K562 (cell line): ENCODE measurements around the gene TRMT1. TPM values are rescaled to one million over a fixed set of nuclear protein-coding genes. Genes with fewer than 3 reads are reported as not detected.

ENCODE experiments used
- ARNT ChIP-seq, 2 experiments: fragments of 450-650 bp; IDR thresholded peaks; 2 replicates each; pipeline ENCODE4 v1.6.1; 2016; ENCODE audit warnings: mild to moderate bottlenecking in 1 of 2
- CLOCK ChIP-seq: fragments of 250-450 bp; sonication (Bioruptor Pico); IDR thresholded peaks from 2 replicates; pipeline ENCODE4 v1.4.0; 2020; ENCODE audit warnings: mild to moderate bottlenecking, moderate library complexity, borderline replicate concordance
- DNMT1 ChIP-seq: fragments of 450-650 bp; IDR thresholded peaks from 2 replicates; pipeline ENCODE4 v1.6.1; 2016; ENCODE audit warnings: antibody characterized with exemption, mild to moderate bottlenecking
- E2F3 ChIP-seq: fragments of 250-450 bp; sonication (Bioruptor Pico); IDR thresholded peaks from 2 replicates; pipeline ENCODE4 v1.4.0; 2020; ENCODE audit warnings: mild to moderate bottlenecking
- FOXJ2 ChIP-seq: fragments of 200-800 bp; sonication (Bioruptor generic); IDR thresholded peaks from 2 replicates; pipeline ENCODE4 v1.6.1; 2016; ENCODE audit warnings: missing genetic modification characterization, missing compliant biosample characterization
- HCFC1 ChIP-seq: IDR thresholded peaks from 2 replicates; pipeline ENCODE4 v1.6.1; 2012; ENCODE audit warnings: low read depth, low read length, improper control_type of control experiment
- KLF1 ChIP-seq: fragments of 450-650 bp; IDR thresholded peaks from 2 replicates; pipeline ENCODE4 v1.6.1; 2016; ENCODE audit warnings: missing genetic modification characterization, missing compliant biosample characterization
- MYC ChIP-seq, 2 experiments: fragments of 250-450 bp in 1 of 2; sonication (Bioruptor Pico) in 1 of 2; IDR thresholded peaks; 2 replicates each; pipeline versions ENCODE4 v1.5.1 to v1.6.1; 2012 to 2021; ENCODE audit warnings: low read depth in 2 of 2, borderline replicate concordance in 1 of 2, improper control_type of control experiment in 1 of 2, low read length in 1 of 2, mild to moderate bottlenecking in 1 of 2, moderate library complexity in 1 of 2
- POLR2AphosphoS5 ChIP-seq: IDR thresholded peaks from 2 replicates; pipeline ENCODE4 v1.6.1; 2011; ENCODE audit warnings: mild to moderate bottlenecking, low read depth, low read length, moderate library complexity; ENCODE audit not compliant: control insufficient read depth, insufficient read depth
- PRPF4 ChIP-seq: fragments of 200-400 bp; formaldehyde crosslinking; IDR thresholded peaks from one replicate; pipeline ENCODE4 v1.6.1; 2017; ENCODE audit warnings: low read length, low read depth, mild to moderate bottlenecking; ENCODE audit not compliant: insufficient read depth, poor library complexity, severe bottlenecking
- PTRF ChIP-seq: fragments of 450-650 bp; IDR thresholded peaks from 2 replicates; pipeline ENCODE4 v1.6.1; 2016; ENCODE audit warnings: mild to moderate bottlenecking, missing genetic modification characterization, missing compliant biosample characterization
- ZNF318 ChIP-seq, 2 experiments: fragments of 450-650 bp; IDR thresholded peaks; 2 replicates each; pipeline ENCODE4 v1.6.1; 2016; ENCODE audit warnings: mild to moderate bottlenecking in 2 of 2, borderline replicate concordance in 1 of 2, low read depth in 1 of 2, moderate library complexity in 1 of 2
- ZNF699 ChIP-seq: fragments of 250-450 bp; sonication (Bioruptor Pico); IDR thresholded peaks from 2 replicates; pipeline ENCODE4 v1.8.0; 2021; ENCODE audit warnings: mild to moderate bottlenecking, moderate library complexity; ENCODE audit not compliant: insufficient replicate concordance
- ZNF717 ChIP-seq: fragments of 250-450 bp; sonication (Bioruptor Pico); IDR thresholded peaks from 2 replicates; pipeline ENCODE4 v1.5.0; 2021
- ZNF77 ChIP-seq: fragments of 250-450 bp; sonication (Bioruptor Pico); IDR thresholded peaks from 2 replicates; pipeline ENCODE4 v1.5.0; 2020
- polyA plus RNA-seq, 8 experiments: library from polyadenylated mRNA; depleted of rRNA in 4 of 8; stranded (reverse) in 5 of 8; unstranded in 3 of 8; fragments of >200 nt; fragmentation: Nextera tagmentation in 2 of 8; fragmentation: Illumina TruSeq in 1 of 8; extraction: Ambion mirVana in 2 of 8; extraction: Trizol in 1 of 8; gene quantifications; 2 replicates each; pipeline versions ENCODE4 v1.2.1 to v1.2.3, GENCODE V29; 2011 to 2014; ENCODE audit warnings: inconsistent platforms in 1 of 8, missing spikeins in 1 of 8
- total RNA-seq, 7 experiments: library from RNA; depleted of rRNA in 6 of 7; stranded (reverse); fragments of >200 nt in 6 of 7; fragmentation: Illumina TruSeq in 2 of 7; extraction: Trizol in 2 of 7; gene quantifications; 2 replicates each; pipeline versions ENCODE4 v1.2.1 to v1.2.3, GENCODE V29; 2011 to 2021; ENCODE audit warnings: low replicate concordance in 1 of 7

Gene TRMT1
- total and polyA plus RNA-seq, 9 of the 15 experiments (the other 6 are each of a cell fraction or from before 2014, with no cell fraction given) = 5.8 to 158 (median 54.3) TPM

GRCh38 chr19:13097463-13098258 lies 18.9 kb downstream of the TRMT1 start (continued):
- TF ChIP-seq ZNF318 (IDR thresholded peaks at IDR 0.05; ENCODE audit: borderline replicate concordance in 1 of 2, low read depth in 1 of 2) = no peak
- TF ChIP-seq DNMT1 = no peak
- no peak for TF ChIP-seq KLF1 (tag)
- TF ChIP-seq PTRF (tag) = no peak
- peak; percentile 13; the same call in 1 of the 2 replicates for TF ChIP-seq ZNF77 (CRISPR knock-in tag)
- TF ChIP-seq MYC (IDR thresholded peaks at IDR 0.05; ENCODE audit: low read depth, low read length) = no peak; the same call in 1 of the 2 replicates
- peak; percentile 72; the same call in 1 of the 2 replicates for TF ChIP-seq MYC (CRISPR knock-in tag; IDR thresholded peaks at IDR 0.05; ENCODE audit: borderline replicate concordance, low read depth)
- TF ChIP-seq ARNT (IDR thresholded peaks at IDR 0.05) = no peak
- TF ChIP-seq PRPF4 = no peak
- no peak for TF ChIP-seq ZNF717 (CRISPR knock-in tag)
- TF ChIP-seq POLR2AphosphoS5 = peak; percentile 54
- TF ChIP-seq ZNF699 (CRISPR knock-in tag) = no peak
- TF ChIP-seq FOXJ2 = no peak
- TF ChIP-seq E2F3 (CRISPR knock-in tag) = no peak
- TF ChIP-seq HCFC1 = no peak
- TF ChIP-seq CLOCK (CRISPR knock-in tag) = no peak
